ENCODE data around the gene PVR. TPM values are rescaled to one million over a fixed set of nuclear protein-coding genes. Genes with fewer than 3 reads are reported as not detected.
"Not testable (repeated sequence)": the region's sequence is repeated elsewhere in the genome, so short reads cannot be mapped to it uniquely, and the experiment has no call there.

Gene PVR
- total and polyA plus RNA-seq, 2 of the 4 experiments (the other 2 are of a cell fraction), result 106 to 122 TPM

- no peaks in the 10 kb centered on the region for H3K9me1 ChIP-seq (ENCODE audit: insufficient read depth, low read length)
- no peaks in the 10 kb centered on the region for H3K4me1 ChIP-seq (ENCODE audit: control insufficient read depth, insufficient read depth, low read length)
- H2BK5ac ChIP-seq (ENCODE audit: low read depth, low read length, poor library complexity, severe bottlenecking), result no peak overlapping the region
- ATAC-seq (ENCODE audit: low read depth) (no peak), DNase-seq (no peak)
- dilution Hi-C loops (cut with HindIII; ENCODE audit: low sequenced_read_pairs, unreplicated experiment) (no loop called here), in situ Hi-C loops (cut with MboI; ENCODE audit: low sequenced_read_pairs) (no loop called here), intact Hi-C loops (cut with micrococcal nuclease) (no loop called here)
- no peak overlapping the region for H3K9ac ChIP-seq (ENCODE audit: low read depth, low read length)
- H3K27me3 ChIP-seq (ENCODE audit: control insufficient read depth, insufficient read depth, low read length), result peaks cover 12% of the 10 kb centered on the region
- no peaks in the 10 kb centered on the region for H3K36me3 ChIP-seq (ENCODE audit: control insufficient read depth, insufficient read depth, low read length)
- POLR2A ChIA-PET (ENCODE audit: unreplicated experiment), result no interaction called here
- no peaks in the 10 kb centered on the region for H4K20me1 ChIP-seq (ENCODE audit: insufficient read depth, low read length)
- no peak overlapping the region for H2BK120ac ChIP-seq (ENCODE audit: low read depth, low read length)
- no peak overlapping the region for H4K8ac ChIP-seq (ENCODE audit: low read depth in 2 of 2, low read length in 2 of 2)
- H4K5ac ChIP-seq (ENCODE audit: low read depth, low read length), result no peak overlapping the region
- no peak overlapping the region for H3K4me3 ChIP-seq (ENCODE audit: insufficient read depth, low read depth, low read length)
- H3K56ac ChIP-seq (ENCODE audit: extremely low read depth, insufficient read depth, low read length), result no peak overlapping the region
- H2AFZ ChIP-seq (replicated peaks; ENCODE audit: low read length, poor library complexity), result no peak overlapping the region
- no TSS peak for BruUV-seq (replicated peaks)
- 67% methylated on average over 3 of the region's 5 CpGs; no CpG with 5 or more reads in 1 of the 2 experiments for WGBS, 2 experiments (ENCODE audit: extremely low coverage in 2 of 2, insufficient read length in 1 of 2)
- H3K4me2 ChIP-seq (ENCODE audit: low read depth, low read length), result no peak overlapping the region
- CTCF ChIA-PET, result interaction anchor here (0.7 kb wide), 1 partner anchor 28 kb away, joined by 3 read pairs; no protein-coding TSS in a partner anchor
- H3K14ac ChIP-seq (replicated peaks; ENCODE audit: low read depth, low read length), result no peak overlapping the region
- no peak overlapping the region for H3K23ac ChIP-seq (ENCODE audit: low read depth, low read length)
- H3K79me1 ChIP-seq (ENCODE audit: low read depth in 1 of 2, low read length in 2 of 2), result no peaks in the 10 kb centered on the region
- TF ChIP-seq CHD1 (IDR thresholded peaks at IDR 0.05; ENCODE audit: low read depth, low read length) (no peak), POLR2A (IDR thresholded peaks at IDR 0.05; ENCODE audit: low read depth, low read length) (no peak), MXI1 (IDR thresholded peaks at IDR 0.05; ENCODE audit: borderline replicate concordance, low read depth, low read length) (no peak)
- H2AK5ac ChIP-seq (ENCODE audit: low read depth, low read length), result no peak overlapping the region
- H3K27ac ChIP-seq (ENCODE audit: insufficient read depth, low read length), result no peak overlapping the region
- H2BK20ac ChIP-seq (ENCODE audit: low read depth, low read length), result no peak overlapping the region
- no peak overlapping the region for H3K4ac ChIP-seq (ENCODE audit: low read depth, low read length)
- H2AK9ac ChIP-seq (replicated peaks; ENCODE audit: low read depth, low read length, poor library complexity), result no peak overlapping the region
- no peak overlapping the region for H2BK15ac ChIP-seq (ENCODE audit: low read depth, low read length)
- H3K9me3 ChIP-seq (ENCODE audit: control insufficient read depth, insufficient read depth, low read length), result no peaks in the 10 kb centered on the region
- H3K18ac ChIP-seq (ENCODE audit: low read depth, low read length), result no peak overlapping the region
- H4K91ac ChIP-seq (ENCODE audit: insufficient read depth, low read depth, low read length), result no peak overlapping the region
Observed at GRCh38 chr19:44708940-44709339, 65.2 kb downstream of the PVR start.

GRCh38 chr19:44709434-44710266 lies 65.9 kb downstream of the PVR start:
- intact Hi-C loops (cut with micrococcal nuclease); H3K27ac ChIP-seq (ENCODE audit: insufficient read depth, low read length); H4K91ac ChIP-seq (ENCODE audit: insufficient read depth, low read depth, low read length); H3K14ac ChIP-seq (replicated peaks; ENCODE audit: low read depth, low read length); H3K9me3 ChIP-seq (ENCODE audit: control insufficient read depth, insufficient read depth, low read length); ATAC-seq (ENCODE audit: low read depth); H3K9ac ChIP-seq (ENCODE audit: low read depth, low read length); H2AK9ac ChIP-seq (replicated peaks; ENCODE audit: low read depth, low read length, poor library complexity); H3K36me3 ChIP-seq (ENCODE audit: control insufficient read depth, insufficient read depth, low read length); H4K8ac ChIP-seq (ENCODE audit: low read depth in 2 of 2, low read length in 2 of 2); H2BK120ac ChIP-seq (ENCODE audit: low read depth, low read length); H3K79me1 ChIP-seq (ENCODE audit: low read depth in 1 of 2, low read length in 2 of 2); H2BK20ac ChIP-seq (ENCODE audit: low read depth, low read length); dilution Hi-C loops (cut with HindIII; ENCODE audit: low sequenced_read_pairs, unreplicated experiment); DNase-seq; H4K20me1 ChIP-seq (ENCODE audit: insufficient read depth, low read length); POLR2A ChIA-PET (ENCODE audit: unreplicated experiment); H3K23ac ChIP-seq (ENCODE audit: low read depth, low read length); in situ Hi-C loops (cut with MboI; ENCODE audit: low sequenced_read_pairs); H3K56ac ChIP-seq (ENCODE audit: extremely low read depth, insufficient read depth, low read length); H4K5ac ChIP-seq (ENCODE audit: low read depth, low read length); H2BK15ac ChIP-seq (ENCODE audit: low read depth, low read length); BruUV-seq (replicated peaks); H3K4me1 ChIP-seq (ENCODE audit: control insufficient read depth, insufficient read depth, low read length); H2BK5ac ChIP-seq (ENCODE audit: low read depth, low read length, poor library complexity, severe bottlenecking); H3K4me3 ChIP-seq (ENCODE audit: insufficient read depth, low read depth, low read length); H2AFZ ChIP-seq (replicated peaks; ENCODE audit: low read length, poor library complexity); H2AK5ac ChIP-seq (ENCODE audit: low read depth, low read length); H3K18ac ChIP-seq (ENCODE audit: low read depth, low read length); H3K9me1 ChIP-seq (ENCODE audit: insufficient read depth, low read length); H3K4ac ChIP-seq (ENCODE audit: low read depth, low read length); H3K4me2 ChIP-seq (ENCODE audit: low read depth, low read length): not testable (repeated sequence)
- CTCF ChIA-PET, result interaction anchor here (0.7 kb wide), 1 partner anchor 27 kb away, joined by 3 read pairs; no protein-coding TSS in a partner anchor
- no CpG with 5 or more reads among the region's 4 CpGs for WGBS, 2 experiments (ENCODE audit: extremely low coverage in 2 of 2, insufficient read length in 1 of 2)
- peaks cover 12% of the 10 kb centered on the region for H3K27me3 ChIP-seq (ENCODE audit: control insufficient read depth, insufficient read depth, low read length)
